ENCODE results near the gene SSTR3. TPM values are rescaled to one million over a fixed set of nuclear protein-coding genes. Genes with fewer than 3 reads are reported as not detected.

SSTR3 gene
- total RNA-seq, 2 experiments from 2014 or later, result 0.25 to 0.30 TPM

GRCh38 chr22:37211866-37212173 is 457 bp downstream of the SSTR3 start:
- TF ChIP-seq, protein P1, sequence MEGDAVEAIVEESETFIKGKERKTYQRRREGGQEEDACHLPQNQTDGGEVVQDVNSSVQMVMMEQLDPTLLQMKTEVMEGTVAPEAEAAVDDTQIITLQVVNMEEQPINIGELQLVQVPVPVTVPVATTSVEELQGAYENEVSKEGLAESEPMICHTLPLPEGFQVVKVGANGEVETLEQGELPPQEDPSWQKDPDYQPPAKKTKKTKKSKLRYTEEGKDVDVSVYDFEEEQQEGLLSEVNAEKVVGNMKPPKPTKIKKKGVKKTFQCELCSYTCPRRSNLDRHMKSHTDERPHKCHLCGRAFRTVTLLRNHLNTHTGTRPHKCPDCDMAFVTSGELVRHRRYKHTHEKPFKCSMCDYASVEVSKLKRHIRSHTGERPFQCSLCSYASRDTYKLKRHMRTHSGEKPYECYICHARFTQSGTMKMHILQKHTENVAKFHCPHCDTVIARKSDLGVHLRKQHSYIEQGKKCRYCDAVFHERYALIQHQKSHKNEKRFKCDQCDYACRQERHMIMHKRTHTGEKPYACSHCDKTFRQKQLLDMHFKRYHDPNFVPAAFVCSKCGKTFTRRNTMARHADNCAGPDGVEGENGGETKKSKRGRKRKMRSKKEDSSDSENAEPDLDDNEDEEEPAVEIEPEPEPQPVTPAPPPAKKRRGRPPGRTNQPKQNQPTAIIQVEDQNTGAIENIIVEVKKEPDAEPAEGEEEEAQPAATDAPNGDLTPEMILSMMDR (conservative IDR thresholded peaks at IDR 0.05; ENCODE audit: low read length), result no peak
- no peak for TF ChIP-seq EZH2phosphoT487 (IDR thresholded peaks at IDR 0.05; ENCODE audit: borderline replicate concordance, low read depth, low read length)

GRCh38 chr22:37211075-37211865 is 1.0 kb downstream of the SSTR3 start:
- Histone ChIP-seq H3K9me2 (ENCODE audit: insufficient read depth, low read length) (no peaks in the 10 kb centered on the region), H3K36me3 (ENCODE audit: insufficient read depth, low read length) (no peaks in the 10 kb centered on the region), H3K79me2 (ENCODE audit: insufficient read depth, low read depth, low read length) (no peaks in the 10 kb centered on the region), H3K9me3 (ENCODE audit: low read length) (no peaks in the 10 kb centered on the region), H3K4me2 (ENCODE audit: low read length) (no peak overlapping the region), H3K4me1 (ENCODE audit: insufficient read depth, low read length, poor library complexity, severe bottlenecking) (peaks cover 2% of the 10 kb centered on the region), H2AFZ (ENCODE audit: low read length) (no peak overlapping the region), H3K4me3 (ENCODE audit: low read depth, low read length, poor library complexity, severe bottlenecking) (no peak overlapping the region), H4K20me1 (ENCODE audit: insufficient read depth, low read length) (no peaks in the 10 kb centered on the region), H3K27ac (ENCODE audit: low read depth, low read length, poor library complexity, severe bottlenecking) (no peak overlapping the region)
- intact Hi-C loops (cut with micrococcal nuclease; ENCODE audit: unreplicated experiment), result no loop called here
- CTCF ChIA-PET (ENCODE audit: unreplicated experiment), result no interaction called here
- no peak for DNase-seq (ENCODE audit: low spot score)
- TF ChIP-seq, protein P1 (conservative IDR thresholded peaks at IDR 0.05; ENCODE audit: low read length), result no peak
- no peak for TF ChIP-seq EZH2phosphoT487 (IDR thresholded peaks at IDR 0.05; ENCODE audit: borderline replicate concordance, low read depth, low read length)
- POLR2A ChIA-PET, result interaction anchor here (1.0 kb wide), 1 partner anchor 8 kb away, joined by 3 read pairs; no protein-coding TSS in a partner anchor
- no TSS peak for BruUV-seq (replicated peaks)

More at GRCh38 chr22:37211866-37212173, 457 bp downstream of the SSTR3 start:
- POLR2A ChIA-PET, result no interaction called here
- H3K9me3 ChIP-seq (ENCODE audit: low read length), result no peaks in the 10 kb centered on the region
- DNase-seq (ENCODE audit: low spot score), result no peak
- H4K20me1 ChIP-seq (ENCODE audit: insufficient read depth, low read length), result no peaks in the 10 kb centered on the region
- H3K4me3 ChIP-seq (ENCODE audit: low read depth, low read length, poor library complexity, severe bottlenecking), result no peak overlapping the region
- CTCF ChIA-PET (ENCODE audit: unreplicated experiment), result no interaction called here
- H3K4me1 ChIP-seq (ENCODE audit: insufficient read depth, low read length, poor library complexity, severe bottlenecking), result peaks cover 5% of the 10 kb centered on the region
- intact Hi-C loops (cut with micrococcal nuclease; ENCODE audit: unreplicated experiment), result no loop called here
- H3K27ac ChIP-seq (ENCODE audit: low read depth, low read length, poor library complexity, severe bottlenecking), result no peak overlapping the region
- no peaks in the 10 kb centered on the region for H3K36me3 ChIP-seq (ENCODE audit: insufficient read depth, low read length)
- no peaks in the 10 kb centered on the region for H3K79me2 ChIP-seq (ENCODE audit: insufficient read depth, low read depth, low read length)
- BruUV-seq (replicated peaks), result no TSS peak
- H3K9me2 ChIP-seq (ENCODE audit: insufficient read depth, low read length), result no peaks in the 10 kb centered on the region
- H2AFZ ChIP-seq (ENCODE audit: low read length), result no peak overlapping the region
- H3K4me2 ChIP-seq (ENCODE audit: low read length), result no peak overlapping the region

Data from OCI-LY7 (cell line).